Neutrophil (primary cell): ENCODE results near the gene CALML3.
A peak's percentile ranks its signal among the peaks of the same experiment; 100 is the strongest.

Experiments used
- H3K27ac ChIP-seq: fragments of 200-600 bp; sonication (generic); 2 replicates; pipeline ENCODE4 v1.5.1; 2016; ENCODE audit warnings: mild to moderate bottlenecking, moderate library complexity
- H3K27me3 ChIP-seq: fragments of 200-600 bp; sonication (generic); 2 replicates; pipeline ENCODE4 v1.6.0; 2016; ENCODE audit warnings: mild to moderate bottlenecking
- H3K36me3 ChIP-seq: fragments of 200-600 bp; sonication (generic); 2 replicates; pipeline ENCODE4 v1.5.1; 2017
- H3K4me1 ChIP-seq, 2 experiments: fragments of 200-600 bp in 1 of 2; sonication (generic) in 1 of 2; 1 replicate in 1 of 2; 2 replicates in 1 of 2; pipeline versions ENCODE4 v1.5.1 to v1.6.1; 2013 to 2016; ENCODE audit warnings: low read depth in 1 of 2, low read length in 1 of 2, mild to moderate bottlenecking in 1 of 2, moderate library complexity in 1 of 2; ENCODE audit not compliant: control insufficient read depth in 1 of 2, insufficient read depth in 1 of 2
- H3K4me3 ChIP-seq, 2 experiments: fragments of 200-600 bp in 1 of 2; sonication (generic) in 1 of 2; 1 replicate in 1 of 2; 2 replicates in 1 of 2; pipeline ENCODE4 v1.5.1; 2013 to 2016; ENCODE audit warnings: low read depth in 1 of 2, low read length in 1 of 2, mild to moderate bottlenecking in 1 of 2, moderate library complexity in 1 of 2
- H3K9me3 ChIP-seq: fragments of 200-600 bp; sonication (generic); 2 replicates; pipeline ENCODE4 v1.5.1; 2016
- CTCF ChIP-seq: fragments of 200-600 bp; sonication (generic); IDR thresholded peaks from 2 replicates; pipeline ENCODE4 v1.5.1; 2016; ENCODE audit warnings: antibody characterized with exemption

Gene CALML3

GRCh38 chr10:5532307-5532605 lies 7.5 kb downstream of the CALML3 start:
- Histone ChIP-seq H3K27me3 (no peaks in the 10 kb centered on the region), H3K27ac (no peak overlapping the region), H3K4me1 (peaks cover 24 to 26% of the 10 kb centered on the region in 2 experiments), H3K9me3 (no peaks in the 10 kb centered on the region), H3K4me3 (no peak overlapping the region), H3K36me3 (no peaks in the 10 kb centered on the region)
- no peak for TF ChIP-seq CTCF

GRCh38 chr10:5532618-5533097 lies 7.9 kb downstream of the CALML3 start:
- Histone ChIP-seq H3K9me3 (no peaks in the 10 kb centered on the region), H3K4me1 (peaks cover 24 to 26% of the 10 kb centered on the region in 2 experiments), H3K27me3 (no peaks in the 10 kb centered on the region), H3K36me3 (no peaks in the 10 kb centered on the region), H3K4me3 (no peak overlapping the region), H3K27ac (no peak overlapping the region)
- TF ChIP-seq CTCF, result no peak

GRCh38 chr10:5533098-5533731 lies 8.5 kb downstream of the CALML3 start:
- H3K9me3 ChIP-seq, result no peaks in the 10 kb centered on the region
- no peak for TF ChIP-seq CTCF
- H3K27ac ChIP-seq, result no peak overlapping the region
- no peaks in the 10 kb centered on the region for H3K27me3 ChIP-seq
- H3K4me3 ChIP-seq, result no peak overlapping the region
- H3K36me3 ChIP-seq, result no peaks in the 10 kb centered on the region
- peaks cover 24 to 26% of the 10 kb centered on the region in 2 experiments for H3K4me1 ChIP-seq

- no peak overlapping the region for H3K4me3 ChIP-seq
- H3K27ac ChIP-seq, result peak overlapping the region; percentile 71
- no peak for TF ChIP-seq CTCF
These were observed 9.5 kb downstream of the CALML3 start for GRCh38 chr10:5534051-5534821.

GRCh38 chr10:5534880-5535856 lies 10.4 kb downstream of the CALML3 start:
- H3K4me1 ChIP-seq, result peaks cover 43 to 44% of the 10 kb centered on the region in 2 experiments
- peak overlapping the region; percentile 71 for H3K27ac ChIP-seq
- H3K36me3 ChIP-seq, result no peaks in the 10 kb centered on the region
- no peak for TF ChIP-seq CTCF
- H3K9me3 ChIP-seq, result no peaks in the 10 kb centered on the region
- H3K4me3 ChIP-seq, result peak overlapping the region in 1 of 2 experiments; percentile 9
- H3K27me3 ChIP-seq, result no peaks in the 10 kb centered on the region

More at GRCh38 chr10:5534051-5534821, 9.5 kb downstream of the CALML3 start:
- Histone ChIP-seq H3K4me1 (peaks cover 33 to 34% of the 10 kb centered on the region in 2 experiments), H3K36me3 (no peaks in the 10 kb centered on the region), H3K9me3 (no peaks in the 10 kb centered on the region), H3K27me3 (no peaks in the 10 kb centered on the region)
